DMS53 (cell line): ENCODE results near the gene FANCE.

Experiments
- DNase-seq: peaks from one replicate; lab custom pipeline; 2025; lab: John Stamatoyannopoulos, UW

FANCE gene

GRCh38 chr6:35452183-35453090, at the start of gene FANCE:
Gene FANCE (plus strand): TSS chr6:35452338. CDS start chr6:35452546, 208 bp downstream.
- peak; percentile 93 for DNase-seq

DNA sequence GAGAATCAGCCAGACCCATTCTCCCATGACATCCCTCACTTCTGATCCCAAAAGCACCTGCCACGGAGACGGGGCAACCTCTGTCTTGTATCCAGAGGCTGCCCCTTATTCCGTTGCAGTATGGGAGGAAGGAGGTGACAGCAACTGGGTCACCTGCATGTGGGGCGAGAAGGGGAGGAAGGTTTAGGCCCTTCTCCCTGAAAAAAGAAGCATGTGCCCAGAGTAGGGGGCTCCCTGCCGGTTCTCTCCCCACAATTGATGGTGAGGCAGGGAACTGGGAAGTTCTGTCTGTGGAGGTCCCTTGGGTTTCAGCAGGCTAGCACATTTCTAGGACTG, 49.3 kb upstream of the FANCE start:
- no peak for DNase-seq

- peak; percentile 7 for DNase-seq
These were observed 48.3 kb upstream of the FANCE start for GRCh38 chr6:35403544-35404442.

GRCh38 chr6:35406711-35407485, 45.2 kb upstream of the FANCE start:
- DNase-seq, result no peak

GRCh38 chr6:35409245-35409644, 42.9 kb upstream of the FANCE start:
- DNase-seq, result no peak

DNA sequence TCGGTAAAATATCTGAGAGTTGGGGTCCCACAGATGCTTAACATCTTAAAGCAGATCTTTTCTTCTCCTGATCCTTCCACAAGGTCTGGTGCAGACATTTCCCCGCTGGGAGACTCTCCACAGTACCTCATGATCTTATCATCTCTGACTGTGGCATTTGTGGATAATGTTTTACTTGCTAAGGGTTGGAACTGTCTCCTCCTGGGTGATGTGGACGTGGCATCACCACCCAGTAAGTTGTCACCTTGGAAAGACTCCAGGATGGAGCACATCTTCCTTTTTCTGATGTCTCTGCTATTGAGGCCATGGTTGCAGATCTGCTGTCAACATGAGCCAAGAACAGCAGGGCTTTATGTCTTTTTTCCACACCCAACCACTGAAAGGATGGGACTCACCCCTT, 42.0 kb upstream of the FANCE start:
- no peak for DNase-seq

GRCh38 chr6:35411066-35411465, 41.1 kb upstream of the FANCE start:
- no peak for DNase-seq

GRCh38 chr6:35412102-35412501, 40.0 kb upstream of the FANCE start:
- DNase-seq, result no peak

DNA sequence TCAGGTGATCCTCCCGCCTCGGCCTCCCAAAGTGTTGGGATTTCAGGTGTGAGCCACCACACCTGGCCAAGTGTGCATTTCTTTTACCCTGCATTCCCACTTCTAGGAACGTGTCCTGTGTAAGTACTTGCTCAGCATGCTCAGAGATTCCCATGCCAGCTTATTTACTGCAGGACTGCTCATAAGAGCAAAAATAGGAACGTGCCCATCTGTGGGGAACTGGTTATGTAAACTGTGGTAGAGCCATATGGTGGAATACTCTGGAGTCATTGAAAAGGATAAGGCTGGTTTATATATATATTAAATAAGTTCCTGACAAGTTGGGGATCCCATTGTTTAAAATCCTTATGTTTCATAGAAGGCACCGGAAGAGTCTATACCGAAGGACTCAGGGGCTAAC, 38.2 kb upstream of the FANCE start:
- DNase-seq, result no peak

DNA sequence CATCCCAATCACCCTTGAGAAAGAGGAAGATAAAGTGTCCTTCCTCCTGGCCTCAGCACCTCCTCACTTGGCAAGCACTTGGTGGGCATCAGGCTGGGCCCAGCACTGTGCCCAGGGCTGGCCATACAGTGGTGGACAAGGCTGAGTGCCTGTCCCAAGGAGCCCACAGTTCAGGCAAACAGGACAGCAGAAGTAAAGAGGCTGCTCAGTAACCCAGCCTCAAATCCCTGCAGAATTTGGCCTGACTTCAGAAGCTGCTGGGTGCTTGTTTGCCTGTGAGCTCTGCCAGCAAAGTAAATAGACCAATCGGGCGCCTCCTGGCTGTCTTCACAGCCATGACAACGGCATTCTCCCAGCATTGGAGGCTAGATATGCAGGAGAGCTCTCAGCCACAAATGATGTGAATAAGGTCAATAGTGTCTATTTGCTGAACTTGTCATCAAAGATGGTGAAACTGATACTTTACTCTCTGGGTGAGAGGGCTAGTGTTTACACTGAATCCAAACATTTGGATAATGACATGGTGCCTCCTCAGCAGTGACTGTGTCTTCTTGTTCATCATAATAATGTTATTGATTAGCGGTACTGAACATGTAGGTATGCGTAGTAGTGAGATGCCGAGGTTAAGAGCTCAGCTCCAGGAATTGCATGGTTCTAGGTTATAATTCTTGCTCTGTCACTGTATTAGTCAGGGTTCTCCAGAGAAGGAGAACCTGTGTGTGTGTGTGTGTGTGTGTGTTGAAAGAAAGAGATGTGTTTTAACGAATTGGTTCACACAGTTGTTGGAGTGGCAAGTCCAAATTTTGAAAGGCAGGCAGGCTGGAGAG, 36.9 kb upstream of the FANCE start:
- peak; percentile 97 for DNase-seq

- no peak for DNase-seq
These were observed 34.0 kb upstream of the FANCE start for GRCh38 chr6:35417979-35418661.

DNA sequence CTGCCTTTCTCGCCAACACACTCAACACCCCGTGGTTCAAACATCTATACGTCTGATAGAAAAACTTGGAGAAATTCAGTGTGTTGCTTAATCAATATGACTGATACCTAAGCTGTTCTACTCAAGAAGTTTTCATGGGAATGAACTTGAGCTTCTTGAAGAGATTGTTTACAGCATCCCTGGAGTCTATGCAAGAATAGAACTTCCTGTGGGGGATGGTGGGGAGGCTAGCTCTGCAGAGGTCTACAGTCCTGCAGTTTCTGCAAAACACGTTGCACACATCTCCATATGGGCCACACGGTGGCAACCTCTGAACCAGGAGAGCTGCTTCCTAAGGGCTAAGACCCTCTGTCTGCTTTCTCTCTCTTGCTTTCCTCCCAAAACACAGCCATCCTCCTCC, 32.7 kb upstream of the FANCE start:
- no peak for DNase-seq

DNA sequence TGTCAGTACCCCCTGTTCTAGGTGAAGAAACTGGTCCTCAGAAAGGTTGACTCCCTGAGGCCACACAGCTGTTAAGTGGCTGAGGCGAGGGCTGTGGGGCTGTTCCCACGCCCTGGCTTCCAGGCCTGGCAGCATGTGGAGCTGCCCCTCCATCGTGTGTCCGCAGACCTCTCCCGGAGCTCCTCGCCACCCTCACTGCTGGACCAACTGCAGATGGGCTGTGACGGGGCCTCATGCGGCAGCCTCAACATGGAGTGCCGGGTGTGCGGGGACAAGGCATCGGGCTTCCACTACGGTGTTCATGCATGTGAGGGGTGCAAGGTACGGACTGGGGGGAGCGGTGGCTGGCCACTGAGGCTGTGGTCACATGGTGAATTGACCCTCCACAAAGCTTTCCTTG, 32.2 kb upstream of the FANCE start:
- no peak for DNase-seq

GRCh38 chr6:35425284-35425683, 26.9 kb upstream of the FANCE start:
- no peak for DNase-seq

- DNase-seq, result no peak
These were observed 26.1 kb upstream of the FANCE start for GRCh38 chr6:35426074-35426473.

- DNase-seq, result no peak
These were observed 24.7 kb upstream of the FANCE start for GRCh38 chr6:35427435-35427834.

- no peak for DNase-seq
These were observed 24.3 kb upstream of the FANCE start for GRCh38 chr6:35427851-35428321.

DNA sequence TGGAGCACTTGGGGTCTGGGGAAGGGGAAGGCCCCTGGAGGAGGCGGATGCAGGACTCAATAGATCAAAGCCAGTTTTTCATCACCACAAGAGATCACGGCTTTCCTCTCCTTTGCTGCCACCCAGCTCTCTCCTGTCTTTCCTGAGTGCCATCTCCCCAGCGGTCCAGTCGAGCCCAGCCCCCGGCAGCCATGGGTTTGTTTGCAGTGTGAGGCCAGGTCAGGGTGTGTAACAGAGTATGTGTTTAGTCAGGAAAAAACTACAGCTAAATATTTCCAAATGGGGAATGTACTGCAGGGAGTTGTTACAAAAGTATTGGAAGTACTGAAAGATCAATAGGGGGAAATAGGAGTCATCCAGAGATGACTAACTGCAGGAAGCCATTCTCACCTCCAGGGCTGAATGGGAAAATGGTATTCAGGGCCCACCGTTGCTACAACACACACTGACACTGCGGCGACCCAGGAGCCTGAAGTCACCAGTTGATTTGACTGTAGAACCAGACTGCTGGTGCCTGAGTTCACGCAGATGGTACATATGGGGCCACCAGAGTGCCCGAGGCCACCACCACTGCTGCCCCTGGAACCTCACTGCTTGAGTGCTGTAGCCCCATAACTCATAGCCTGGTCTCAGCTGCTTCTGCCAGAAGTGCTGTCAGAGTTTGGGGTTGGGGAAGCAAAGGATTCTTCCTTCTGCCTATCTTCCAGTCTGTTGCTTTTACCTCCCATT, 23.6 kb upstream of the FANCE start:
- no peak for DNase-seq

GRCh38 chr6:35429463-35429862, 22.7 kb upstream of the FANCE start:
- no peak for DNase-seq

- DNase-seq, result no peak
These were observed 19.8 kb upstream of the FANCE start for GRCh38 chr6:35432291-35432690.
